H1 (cell line): ENCODE data around the gene NCBP2.

Experiments used
- EGR1 ChIP-seq: IDR thresholded peaks from 2 replicates; pipeline ENCODE4 v1.6.1; 2011; ENCODE audit warnings: low read depth, low read length, borderline replicate concordance
- JUND ChIP-seq: IDR thresholded peaks from 2 replicates; pipeline ENCODE4 v1.6.1; 2011; ENCODE audit warnings: mild to moderate bottlenecking, improper control_type of control experiment, low read length
- POU5F1 ChIP-seq: IDR thresholded peaks from 2 replicates; pipeline ENCODE4 v1.6.1; 2011; ENCODE audit warnings: low read depth, mild to moderate bottlenecking, low read length, moderate library complexity
- YY1 ChIP-seq: IDR thresholded peaks from 2 replicates; pipeline ENCODE4 v1.6.1; 2011; ENCODE audit warnings: low read depth, mild to moderate bottlenecking, low read length
- TF ChIP-seq, protein P1 (sequence below): IDR thresholded peaks from 2 replicates; pipeline ENCODE4 v1.6.1; 2012; ENCODE audit warnings: inconsistent platforms
- TF ChIP-seq, protein P2 (sequence below), 3 experiments: IDR thresholded peaks; 1 replicate in 2 of 3; 2 replicates in 1 of 3; pipeline versions ENCODE4 v1.5.1 to v1.6.1; 2011; ENCODE audit warnings: low read length in 3 of 3, mild to moderate bottlenecking in 3 of 3, inconsistent platforms in 2 of 3, low read depth in 1 of 3, moderate library complexity in 1 of 3; ENCODE audit not compliant: insufficient read depth in 1 of 3; ENCODE audit errors: control extremely low read depth in 1 of 3

DNA sequence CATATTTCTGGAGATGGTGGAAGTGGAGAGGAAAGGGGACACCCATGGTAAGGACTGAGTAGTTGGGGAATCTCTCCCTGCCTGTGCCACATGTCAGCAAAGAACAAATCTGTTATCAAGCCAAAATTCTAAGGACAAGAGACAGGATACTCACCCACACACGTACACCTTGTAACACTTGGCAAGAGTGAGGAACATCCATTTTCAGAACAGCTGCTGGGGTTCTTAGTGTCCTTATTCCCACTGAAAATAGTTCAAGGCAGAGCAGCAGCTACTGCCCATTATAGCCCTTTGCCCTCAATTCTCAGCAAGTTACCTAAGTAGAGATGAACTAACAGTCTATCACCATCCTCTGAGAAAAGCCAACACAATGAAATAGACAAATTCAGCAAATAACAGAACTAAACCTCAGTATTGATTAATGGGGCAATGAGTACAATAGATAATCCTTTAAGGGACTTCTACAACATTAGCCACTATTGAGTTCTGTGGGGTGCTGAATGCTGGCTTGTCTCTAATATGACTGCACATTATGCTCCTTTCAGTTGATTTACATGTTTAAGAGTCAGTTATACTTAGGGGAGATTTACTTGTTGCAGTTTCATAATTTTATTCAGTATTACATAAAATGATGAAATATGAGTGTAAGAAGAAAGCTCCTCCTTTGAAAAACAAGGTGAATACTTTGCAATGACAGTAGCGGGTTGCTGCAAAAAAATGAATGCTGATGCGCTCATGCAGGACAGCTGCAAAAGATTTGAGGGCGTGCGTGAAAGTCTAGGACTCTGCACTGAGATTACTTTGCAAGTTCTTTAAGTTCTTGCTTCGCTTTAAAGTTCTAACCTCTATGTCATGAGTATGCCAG lies 52.3 kb downstream of the NCBP2 start:
- TF ChIP-seq, protein P1, sequence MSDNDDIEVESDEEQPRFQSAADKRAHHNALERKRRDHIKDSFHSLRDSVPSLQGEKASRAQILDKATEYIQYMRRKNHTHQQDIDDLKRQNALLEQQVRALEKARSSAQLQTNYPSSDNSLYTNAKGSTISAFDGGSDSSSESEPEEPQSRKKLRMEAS: no peak
- TF ChIP-seq, protein P2, sequence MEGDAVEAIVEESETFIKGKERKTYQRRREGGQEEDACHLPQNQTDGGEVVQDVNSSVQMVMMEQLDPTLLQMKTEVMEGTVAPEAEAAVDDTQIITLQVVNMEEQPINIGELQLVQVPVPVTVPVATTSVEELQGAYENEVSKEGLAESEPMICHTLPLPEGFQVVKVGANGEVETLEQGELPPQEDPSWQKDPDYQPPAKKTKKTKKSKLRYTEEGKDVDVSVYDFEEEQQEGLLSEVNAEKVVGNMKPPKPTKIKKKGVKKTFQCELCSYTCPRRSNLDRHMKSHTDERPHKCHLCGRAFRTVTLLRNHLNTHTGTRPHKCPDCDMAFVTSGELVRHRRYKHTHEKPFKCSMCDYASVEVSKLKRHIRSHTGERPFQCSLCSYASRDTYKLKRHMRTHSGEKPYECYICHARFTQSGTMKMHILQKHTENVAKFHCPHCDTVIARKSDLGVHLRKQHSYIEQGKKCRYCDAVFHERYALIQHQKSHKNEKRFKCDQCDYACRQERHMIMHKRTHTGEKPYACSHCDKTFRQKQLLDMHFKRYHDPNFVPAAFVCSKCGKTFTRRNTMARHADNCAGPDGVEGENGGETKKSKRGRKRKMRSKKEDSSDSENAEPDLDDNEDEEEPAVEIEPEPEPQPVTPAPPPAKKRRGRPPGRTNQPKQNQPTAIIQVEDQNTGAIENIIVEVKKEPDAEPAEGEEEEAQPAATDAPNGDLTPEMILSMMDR (IDR thresholded peaks at IDR 0.05; ENCODE audit: control extremely low read depth in 1 of 3, insufficient read depth in 1 of 3, low read depth in 1 of 3, low read length in 3 of 3): no peak
- TF ChIP-seq JUND (no peak), YY1 (no peak), POU5F1 (no peak), EGR1 (no peak)
